ENCODE results near the gene C7orf25. TPM values are rescaled to one million over a fixed set of nuclear protein-coding genes. Genes with fewer than 3 reads are reported as not detected.
A peak's percentile ranks its signal among the peaks of the same experiment; 100 is the strongest.

The C7orf25 gene
- total RNA-seq, 1 donor from 2014 or later, result 8.5 TPM

DNA sequence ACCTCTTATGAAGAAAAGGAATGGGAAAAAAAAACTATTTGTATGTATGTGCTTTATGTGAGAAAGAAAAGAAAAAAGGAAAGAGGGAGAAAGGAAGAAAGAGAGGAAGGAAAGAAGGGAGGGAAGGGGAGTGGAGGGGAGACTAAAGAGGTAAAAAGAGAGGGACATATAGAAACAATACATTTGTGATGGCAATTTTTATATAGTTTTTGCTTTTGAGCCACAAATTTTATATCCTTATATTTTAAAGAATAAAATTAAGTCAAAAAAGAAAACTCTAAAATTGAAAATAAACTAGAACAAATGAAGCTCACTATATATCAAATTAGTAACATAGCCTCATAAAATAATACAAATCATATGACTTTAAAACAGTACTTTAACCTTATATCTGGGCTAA, 11.0 kb downstream of the C7orf25 start:
- Histone ChIP-seq H3K36me3 (ENCODE audit: insufficient read depth, low read length) (no peaks in the 10 kb centered on the region), H4K20me1 (ENCODE audit: insufficient read depth, low read length) (no peaks in the 10 kb centered on the region), H3K27me3 (ENCODE audit: insufficient read depth, low read length) (no peaks in the 10 kb centered on the region), H3K4me2 (ENCODE audit: low read length) (no peak overlapping the region), H2AFZ (ENCODE audit: low read depth, low read length) (no peak overlapping the region), H3K4me1 (ENCODE audit: insufficient read depth, low read length) (no peaks in the 10 kb centered on the region), H3K4me3 (ENCODE audit: insufficient read depth, low read depth, low read length) (no peak overlapping the region), H3K27ac (ENCODE audit: low read depth, low read length) (no peak overlapping the region), H3K9me3 (ENCODE audit: insufficient read depth, low read depth, low read length) (no peaks in the 10 kb centered on the region), H3K9ac (ENCODE audit: low read length) (no peak overlapping the region), H3K79me2 (ENCODE audit: insufficient read depth, low read length) (no peaks in the 10 kb centered on the region)
- H3K4me1 Mint-ChIP-seq (ENCODE audit: low read depth, unreplicated experiment), result peaks cover 6% of the 10 kb centered on the region
- DNase-seq (ENCODE audit: low read depth), result no peak
- H3K27ac Mint-ChIP-seq (ENCODE audit: unreplicated experiment), result no peak overlapping the region
- H3K4me3 Mint-ChIP-seq (ENCODE audit: unreplicated experiment), result no peak overlapping the region
- H3K36me3 Mint-ChIP-seq (ENCODE audit: low read depth, unreplicated experiment), result no peaks in the 10 kb centered on the region
- no peaks in the 10 kb centered on the region for H3K9me3 Mint-ChIP-seq (ENCODE audit: unreplicated experiment)
- TF ChIP-seq EZH2 (IDR thresholded peaks at IDR 0.05; ENCODE audit: insufficient read depth, low read length), result no peak
- no peak for TF ChIP-seq CTCF (IDR thresholded peaks at IDR 0.05; ENCODE audit: insufficient read depth, low read depth, low read length)
- no peaks in the 10 kb centered on the region for H3K27me3 Mint-ChIP-seq (ENCODE audit: low read depth, unreplicated experiment)
- no peak for FAIRE-seq

GRCh38 chr7:42893346-42894240, 18.3 kb downstream of the C7orf25 start:
- Histone ChIP-seq H3K9ac (ENCODE audit: low read length) (no peak overlapping the region), H2AFZ (ENCODE audit: low read depth, low read length) (no peak overlapping the region), H3K4me2 (ENCODE audit: low read length) (no peak overlapping the region), H3K27me3 (ENCODE audit: insufficient read depth, low read length) (no peaks in the 10 kb centered on the region), H4K20me1 (ENCODE audit: insufficient read depth, low read length) (no peaks in the 10 kb centered on the region), H3K4me1 (ENCODE audit: insufficient read depth, low read length) (no peaks in the 10 kb centered on the region), H3K9me3 (ENCODE audit: insufficient read depth, low read depth, low read length) (no peaks in the 10 kb centered on the region), H3K36me3 (ENCODE audit: insufficient read depth, low read length) (no peaks in the 10 kb centered on the region), H3K27ac (ENCODE audit: low read depth, low read length) (no peak overlapping the region), H3K4me3 (ENCODE audit: insufficient read depth, low read depth, low read length) (no peak overlapping the region), H3K79me2 (ENCODE audit: insufficient read depth, low read length) (no peaks in the 10 kb centered on the region)
- H3K36me3 Mint-ChIP-seq (ENCODE audit: low read depth, unreplicated experiment), result peaks cover 11% of the 10 kb centered on the region
- H3K4me1 Mint-ChIP-seq (ENCODE audit: low read depth, unreplicated experiment), result peaks cover 7% of the 10 kb centered on the region
- DNase-seq (ENCODE audit: low read depth), result no peak
- no peak for TF ChIP-seq EZH2 (IDR thresholded peaks at IDR 0.05; ENCODE audit: insufficient read depth, low read length)
- no peak for TF ChIP-seq CTCF (IDR thresholded peaks at IDR 0.05; ENCODE audit: insufficient read depth, low read depth, low read length)
- peaks cover 5% of the 10 kb centered on the region for H3K9me3 Mint-ChIP-seq (ENCODE audit: unreplicated experiment)
- H3K4me3 Mint-ChIP-seq (ENCODE audit: unreplicated experiment), result no peak overlapping the region
- FAIRE-seq, result no peak
- peak overlapping the region; percentile 41 for H3K27ac Mint-ChIP-seq (ENCODE audit: unreplicated experiment)
- no peaks in the 10 kb centered on the region for H3K27me3 Mint-ChIP-seq (ENCODE audit: low read depth, unreplicated experiment)
